ENCODE results near the gene PIF1.

GRCh38 chr15:64855205-64855975 is 29.9 kb upstream of the PIF1 start:
- TF ChIP-seq ZNF274 (IDR thresholded peaks at IDR 0.05; ENCODE audit: low read depth, low read length) (no peak), SUZ12 (IDR thresholded peaks at IDR 0.05; ENCODE audit: extremely low read depth, insufficient read depth, insufficient read length) (no peak)

Measured in NT2/D1 (cell line).